Daoy (cell line): ENCODE results near the gene MBD5. TPM values are rescaled to one million over a fixed set of nuclear protein-coding genes. Genes with fewer than 3 reads are reported as not detected.

Experiments
- DNase-seq: peaks from one replicate; pipeline ENCODE4 v3.0.0-alpha.2; 2015; ENCODE audit warnings: low read depth
- total RNA-seq: library from RNA; depleted of rRNA; stranded (reverse); fragments of >200 nt; shearing (Covaris generic); gene quantifications from 2 replicates; pipeline ENCODE4 v1.2.3, GENCODE V29; 2014

The MBD5 gene
- total RNA-seq, 1 experiment from 2014 or later = 5.1 TPM

DNA sequence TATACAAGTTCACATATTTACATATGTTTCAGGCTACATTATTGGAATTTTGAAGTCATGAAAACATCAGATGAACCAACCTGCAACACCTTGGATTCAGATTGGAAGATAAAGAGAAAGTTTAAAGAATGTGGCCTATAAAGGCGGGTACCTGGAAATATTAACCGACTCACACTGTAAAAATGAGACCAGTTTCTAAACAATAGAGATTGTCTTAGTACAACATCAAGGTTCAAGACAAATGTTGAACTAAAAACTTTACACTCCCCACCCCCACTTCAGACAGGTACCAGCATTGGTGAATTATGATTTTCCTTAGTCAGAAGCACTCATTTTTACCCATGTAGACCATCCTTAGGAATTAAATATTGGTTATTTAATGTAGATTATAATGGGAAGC, 437.3 kb downstream of the MBD5 start:
- DNase-seq = no peak

DNA sequence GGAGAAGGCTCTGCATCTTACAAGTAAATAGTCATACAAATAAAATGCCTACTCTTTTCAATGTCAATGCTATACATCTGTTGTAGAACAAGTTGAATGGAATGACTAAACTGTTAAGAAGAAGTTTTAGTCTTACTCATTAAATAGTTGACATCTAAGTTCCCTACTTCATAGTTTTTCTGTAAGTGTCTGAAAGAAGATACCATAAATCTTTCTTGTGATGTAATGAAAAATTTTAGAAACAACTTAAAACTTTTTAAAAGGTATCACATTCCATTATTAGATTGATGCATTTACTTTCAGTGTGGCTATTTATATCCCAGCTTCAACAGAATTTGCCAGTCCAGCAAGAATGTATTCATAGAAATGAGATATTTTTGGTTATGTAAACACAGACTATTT, 438.5 kb downstream of the MBD5 start:
- DNase-seq = no peak

DNA sequence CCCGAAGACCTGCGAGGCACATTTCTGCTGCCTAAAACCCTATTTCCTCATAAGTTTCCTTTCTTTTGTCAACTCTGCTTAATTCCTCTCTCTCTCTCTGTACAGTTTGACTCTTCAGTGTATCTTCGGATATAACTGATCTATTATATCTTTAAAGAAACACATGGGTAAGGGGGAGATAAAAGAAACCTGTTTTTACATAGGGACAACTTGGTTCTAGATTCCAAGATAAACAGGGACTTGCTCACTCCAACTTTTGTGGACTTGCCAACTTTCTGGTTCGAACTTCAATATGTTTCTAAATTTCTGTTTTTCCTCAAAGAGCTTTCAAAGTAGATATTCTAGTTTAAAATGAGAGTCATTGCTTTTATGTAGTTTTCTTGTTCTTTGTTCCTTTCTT, 441.0 kb downstream of the MBD5 start:
- DNase-seq = no peak

DNA sequence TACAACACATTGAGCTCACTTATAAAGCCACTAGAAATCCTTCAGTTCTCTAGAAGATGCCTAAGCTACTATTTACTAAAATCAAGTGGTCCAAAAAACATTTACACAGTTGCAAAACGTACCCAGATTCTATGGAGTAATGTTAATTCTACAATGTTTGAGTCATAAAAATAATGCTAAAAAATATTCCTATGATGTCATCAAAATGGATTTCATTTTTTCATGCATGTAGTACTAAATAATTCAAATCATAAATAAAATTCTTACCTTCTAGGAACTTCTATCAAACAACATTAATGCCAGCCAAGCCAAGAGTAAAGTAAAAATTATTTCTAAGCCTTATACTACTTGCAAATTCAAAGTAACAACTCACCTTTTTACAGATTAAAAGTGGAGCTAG, 454.7 kb downstream of the MBD5 start:
- DNase-seq = no peak

DNA sequence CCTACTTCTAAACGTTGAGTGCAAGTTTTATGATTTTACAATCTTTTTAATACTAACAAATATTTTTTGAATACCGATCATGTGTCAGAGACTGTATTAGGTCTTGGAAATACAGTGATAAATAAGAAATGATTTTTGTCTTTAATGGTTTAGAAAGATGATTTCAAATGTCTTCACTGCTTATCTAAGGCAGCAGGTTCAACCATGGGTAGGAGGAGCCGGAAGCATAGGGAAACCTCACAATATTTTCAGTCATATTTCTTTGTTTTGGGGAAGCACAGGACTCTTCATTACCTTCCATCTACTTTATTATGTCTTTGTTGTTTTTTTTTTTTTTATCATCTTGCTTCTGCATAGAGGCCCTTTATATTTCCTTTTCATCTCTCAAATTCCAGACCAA, 458.5 kb downstream of the MBD5 start:
- DNase-seq = no peak

DNA sequence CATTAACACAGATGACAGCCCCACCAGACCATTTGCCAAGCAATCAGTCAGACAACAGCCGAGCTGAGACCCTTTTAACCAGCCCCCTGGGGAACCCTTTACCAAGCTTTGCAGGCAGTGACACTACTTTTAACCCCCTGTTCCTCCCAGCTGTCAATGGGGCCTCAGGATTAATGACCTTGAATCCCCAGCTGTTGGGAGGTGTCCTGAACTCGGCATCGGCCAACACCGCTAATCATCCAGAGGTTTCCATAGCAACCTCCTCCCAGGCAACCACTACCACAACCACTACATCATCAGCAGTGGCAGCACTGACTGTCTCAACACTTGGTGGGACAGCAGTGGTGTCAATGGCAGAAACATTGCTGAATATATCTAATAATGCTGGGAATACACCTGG, 462.8 kb downstream of the MBD5 start:
- no peak for DNase-seq

DNA sequence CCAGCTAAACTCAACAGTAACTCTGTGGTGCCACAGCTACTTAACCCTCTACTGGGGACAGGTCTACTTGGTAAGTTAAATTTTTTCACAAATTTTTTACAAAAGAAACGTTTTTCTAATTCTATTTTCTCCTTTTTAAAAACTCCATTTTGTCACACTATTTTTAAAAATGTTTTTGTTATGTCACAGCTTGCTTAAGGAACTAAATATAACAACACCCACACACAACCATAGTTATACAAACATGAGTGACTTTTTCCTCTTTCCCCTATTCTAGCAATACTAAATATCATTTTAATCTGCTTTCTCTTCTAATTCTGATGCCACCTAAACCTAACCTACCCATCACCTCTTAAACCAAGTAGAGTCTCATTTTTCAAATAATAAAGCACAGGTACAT, 463.2 kb downstream of the MBD5 start:
- no peak for DNase-seq

DNA sequence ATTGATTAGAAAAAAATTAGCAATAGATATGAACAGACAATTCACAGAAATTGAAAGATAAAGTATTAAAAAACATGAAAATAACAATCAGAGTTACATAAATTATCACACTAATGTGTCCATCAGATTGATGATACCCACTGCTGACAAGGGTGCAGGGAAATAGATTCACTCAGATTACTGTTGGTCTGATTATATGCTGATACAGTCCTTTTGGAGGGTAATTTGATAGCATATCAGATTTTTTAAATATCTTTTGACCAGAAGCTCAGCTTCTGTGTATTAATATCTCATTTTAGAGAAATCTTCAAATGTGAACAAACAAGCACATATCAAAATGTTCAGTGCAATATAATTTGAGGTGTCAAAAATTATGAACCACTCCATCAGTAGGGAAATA, 465.8 kb downstream of the MBD5 start:
- no peak for DNase-seq

DNA sequence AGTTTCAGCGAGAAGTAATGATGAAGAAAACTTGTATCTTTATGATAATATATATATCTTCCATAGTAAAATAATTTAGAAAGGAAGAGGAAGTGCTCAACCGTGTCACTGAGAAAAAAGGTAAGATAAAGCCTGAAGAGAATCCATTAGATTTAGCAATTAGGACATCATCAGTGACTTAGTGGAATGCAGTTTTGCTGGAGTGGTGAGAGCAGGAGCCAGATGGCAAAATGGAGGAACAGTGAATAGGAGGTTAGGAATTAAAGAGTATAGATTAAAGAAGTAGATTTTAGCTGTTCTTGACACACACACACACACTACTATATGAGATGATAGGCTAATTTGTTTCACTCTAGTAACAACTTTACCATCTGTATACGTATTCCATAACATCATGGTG, 466.5 kb downstream of the MBD5 start:
- no peak for DNase-seq

DNA sequence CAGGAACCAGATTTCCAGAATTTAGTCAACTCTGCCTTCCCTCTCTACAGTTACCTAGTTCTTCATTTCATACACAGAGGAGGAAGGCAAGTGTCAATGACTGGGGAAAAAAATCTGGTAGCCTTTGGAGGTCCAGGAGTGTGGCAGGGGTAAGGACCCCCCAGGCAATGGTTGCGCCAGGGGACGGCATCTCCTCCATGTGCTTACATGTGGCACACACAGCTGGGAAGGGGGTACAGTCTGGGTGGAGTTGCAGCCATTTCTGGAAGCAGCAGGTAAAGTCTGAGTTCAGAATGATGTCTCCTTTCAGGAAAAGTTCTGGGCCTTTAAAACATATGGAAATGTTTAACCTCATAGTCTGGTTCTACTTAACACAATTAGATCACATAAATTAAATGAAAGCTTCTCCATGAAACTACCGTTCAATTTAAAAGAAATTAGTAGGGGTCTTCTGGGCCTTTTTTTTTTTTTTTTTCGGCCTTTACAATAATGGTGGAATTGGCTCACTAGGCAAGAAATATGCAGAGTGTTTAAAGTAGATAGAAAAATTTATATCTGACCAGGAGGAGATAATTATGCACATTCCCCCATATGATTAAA, 470.0 kb downstream of the MBD5 start:
- no peak for DNase-seq

DNA sequence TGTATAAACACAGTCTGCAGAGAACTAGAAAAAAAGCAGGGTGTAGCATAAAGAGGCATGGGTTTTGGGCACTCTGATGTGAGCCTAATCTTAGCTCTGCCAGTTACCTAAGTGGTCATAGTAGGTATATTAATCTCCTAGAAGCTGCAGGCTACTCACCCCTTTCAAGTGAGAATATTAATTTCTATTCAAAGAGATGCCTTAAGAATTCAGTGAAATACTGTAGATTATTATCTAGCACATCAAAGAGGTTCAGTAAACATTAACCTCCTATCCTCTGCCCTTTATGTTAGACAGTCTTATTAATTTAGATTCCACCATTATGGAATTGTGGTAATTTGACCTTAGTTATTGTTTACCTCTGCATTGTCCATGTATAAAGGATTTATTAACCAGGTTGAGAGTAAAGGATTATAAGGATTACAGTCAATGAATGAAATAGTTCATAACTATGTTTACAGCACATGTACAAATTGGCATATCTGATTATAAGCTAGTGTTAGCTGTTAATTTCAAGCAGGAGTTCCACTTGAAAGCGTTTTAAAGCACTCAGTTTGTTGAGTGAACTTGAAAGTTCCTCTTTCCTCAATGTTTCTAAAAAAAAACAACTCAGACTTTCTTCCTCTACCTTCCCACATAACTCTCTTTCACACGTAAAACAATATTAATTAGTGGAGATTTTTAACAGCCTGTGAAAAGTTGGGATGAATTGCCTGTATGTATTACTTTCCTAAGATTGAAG, 473.1 kb downstream of the MBD5 start:
- DNase-seq = no peak

DNA sequence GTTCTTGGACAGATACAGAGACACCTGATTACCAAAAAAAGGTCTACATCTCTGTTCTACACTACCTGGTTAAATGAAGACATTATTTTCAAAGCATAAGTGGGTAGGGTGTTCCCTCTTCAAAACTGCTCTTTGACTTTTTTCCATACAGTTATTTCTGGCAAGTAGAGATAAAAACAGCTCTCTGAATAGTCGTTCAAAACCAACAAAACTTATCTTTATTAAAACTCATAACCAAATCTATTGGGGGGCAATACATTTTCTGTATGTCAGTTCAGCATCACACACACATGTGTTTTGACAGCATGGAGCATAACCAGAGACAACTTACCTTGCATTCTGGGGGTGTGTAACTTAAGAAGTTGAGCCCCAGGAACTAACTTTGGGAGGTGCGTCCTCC, 474.7 kb downstream of the MBD5 start:
- DNase-seq = no peak

DNA sequence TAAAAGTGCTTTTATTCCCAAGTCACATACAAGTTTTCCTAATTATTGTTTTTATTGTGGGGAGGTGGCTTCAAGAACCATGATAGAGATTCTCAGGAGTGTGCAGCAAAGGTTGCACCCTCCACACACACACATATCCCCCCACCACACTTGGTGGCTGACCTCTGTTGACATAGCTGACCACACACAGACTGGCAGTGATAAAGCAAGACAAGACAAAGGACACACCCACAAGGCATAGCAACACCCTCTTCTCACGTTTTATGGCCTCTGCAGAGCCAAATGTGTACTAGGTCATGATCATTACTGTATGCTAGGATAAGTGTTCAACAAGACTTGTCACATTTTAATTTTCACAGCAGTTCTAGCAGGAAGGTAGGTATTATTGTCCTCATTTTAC, 480.7 kb downstream of the MBD5 start:
- no peak for DNase-seq

DNA sequence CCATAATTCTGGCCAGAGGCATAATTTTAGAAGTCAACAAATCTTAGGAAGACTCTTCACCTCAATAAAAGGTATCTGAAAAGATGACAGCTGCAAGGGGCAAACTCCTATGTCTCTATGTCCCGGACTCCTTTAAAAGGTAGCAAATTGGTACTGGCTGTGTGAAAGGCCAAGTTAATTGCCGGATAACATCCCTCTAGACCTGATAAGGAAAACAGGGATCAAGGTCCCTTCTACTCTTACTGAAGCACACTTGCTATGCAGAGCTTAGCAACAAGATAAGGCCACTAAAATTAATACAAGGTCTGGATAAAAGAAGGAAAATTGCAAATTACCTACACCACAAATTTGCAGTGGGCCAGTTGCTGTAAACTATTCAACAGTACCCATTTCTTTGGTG, 482.6 kb downstream of the MBD5 start:
- DNase-seq = no peak

DNA sequence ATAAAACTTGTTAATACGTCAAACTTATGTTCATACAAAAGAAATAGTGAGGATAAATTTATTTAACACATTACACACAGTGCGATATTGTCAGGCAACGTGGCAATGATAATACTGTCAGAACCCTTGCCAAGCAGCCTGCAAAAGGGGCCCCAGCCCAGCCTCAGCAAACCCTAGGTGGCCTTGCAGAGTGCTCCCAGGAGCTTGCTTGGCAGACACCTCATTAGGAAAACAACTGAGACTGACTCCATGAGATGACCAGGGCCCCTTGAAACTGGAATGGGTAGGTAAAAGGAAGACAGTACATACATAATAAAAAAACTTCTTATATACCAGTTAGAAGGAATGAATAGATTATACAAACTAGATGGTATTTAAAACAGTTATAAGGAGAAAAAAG, 487.1 kb downstream of the MBD5 start:
- no peak for DNase-seq

DNA sequence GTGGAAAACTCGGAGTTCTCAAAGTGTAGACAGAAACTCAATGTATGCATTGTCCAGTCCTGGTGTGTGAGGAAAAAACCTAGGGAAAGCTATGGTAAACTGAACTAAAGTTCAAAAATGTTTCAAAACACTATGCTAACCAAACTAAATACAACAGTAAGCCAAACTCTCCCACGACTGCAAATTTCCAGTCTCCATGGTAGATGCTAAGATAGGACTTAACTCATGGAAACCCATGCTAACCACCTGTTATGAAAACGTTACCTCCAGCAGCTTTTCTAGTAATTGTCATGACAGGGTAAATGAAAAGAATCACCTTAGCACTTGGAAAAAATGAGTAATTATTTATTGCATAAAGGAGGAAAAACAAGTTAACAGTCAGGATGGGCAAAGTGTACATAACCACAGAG, 488.0 kb downstream of the MBD5 start:
- no peak for DNase-seq

DNA sequence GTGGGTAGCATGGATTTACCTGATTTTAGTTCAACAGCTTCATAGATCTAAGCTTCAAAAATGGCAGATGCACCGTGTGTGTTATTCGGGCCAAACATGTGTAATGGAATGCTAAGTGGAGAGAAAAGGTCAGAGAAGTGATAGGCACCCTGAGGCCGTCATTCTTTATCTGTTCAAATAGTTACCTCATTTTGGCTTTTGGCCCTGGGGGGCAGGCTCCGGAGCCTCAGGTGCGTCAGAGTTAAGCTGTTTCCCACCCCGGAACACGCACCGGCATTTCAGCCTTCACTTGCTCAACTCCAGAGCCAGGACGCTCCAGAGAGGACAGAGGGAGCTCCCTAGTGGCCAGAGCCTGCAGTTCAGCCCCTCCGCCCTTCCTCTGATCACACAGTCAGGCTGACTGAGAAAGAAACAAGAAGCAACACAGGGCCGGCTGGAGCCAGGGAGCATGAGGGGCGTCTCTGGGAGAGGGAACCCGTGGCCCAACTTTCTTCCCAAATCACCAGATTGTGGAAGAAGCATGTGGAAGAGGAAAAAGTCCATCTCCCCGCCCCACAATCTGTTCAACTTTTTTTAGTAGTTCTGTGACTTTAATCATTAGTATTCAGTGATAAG, 488.5 kb downstream of the MBD5 start:
- DNase-seq = peak; percentile 86

DNA sequence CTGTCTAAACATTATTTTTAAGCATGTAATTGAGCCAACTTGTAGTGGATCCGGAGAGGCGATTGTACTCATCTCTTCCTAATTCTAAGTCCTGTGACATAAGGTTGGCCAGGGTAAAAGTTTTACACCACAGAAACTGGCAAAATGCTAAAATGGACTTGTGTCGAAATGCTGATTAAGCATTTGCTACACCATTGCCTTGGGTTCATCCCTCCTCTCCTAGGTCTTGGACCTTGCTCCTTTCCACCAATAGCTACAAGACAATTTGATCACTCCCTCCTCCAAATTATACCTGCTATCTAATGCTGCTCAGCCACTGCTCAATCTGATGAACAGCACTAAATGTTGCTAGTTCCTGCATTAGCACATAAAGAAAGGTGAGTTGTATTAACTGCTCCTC, 491.0 kb downstream of the MBD5 start:
- DNase-seq = no peak

DNA sequence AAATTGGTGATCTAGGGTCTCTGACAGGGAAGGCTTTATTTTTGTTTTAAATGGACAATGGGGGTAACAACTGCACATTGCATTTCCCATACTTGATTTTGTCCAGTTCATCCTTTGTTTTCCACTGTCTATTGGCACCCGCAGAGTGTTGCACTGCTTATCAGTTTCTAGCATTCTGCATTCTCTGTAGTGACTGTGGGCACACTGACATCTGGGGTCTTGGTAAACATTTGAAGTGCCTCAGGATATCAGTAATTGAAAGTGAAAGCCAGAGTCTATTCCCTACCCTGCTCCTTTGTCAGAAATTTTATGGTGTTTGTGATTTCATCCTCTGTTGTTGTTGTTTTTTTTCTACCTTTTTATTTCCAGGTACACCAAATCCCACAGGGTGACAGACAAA, 491.6 kb downstream of the MBD5 start:
- no peak for DNase-seq

DNA sequence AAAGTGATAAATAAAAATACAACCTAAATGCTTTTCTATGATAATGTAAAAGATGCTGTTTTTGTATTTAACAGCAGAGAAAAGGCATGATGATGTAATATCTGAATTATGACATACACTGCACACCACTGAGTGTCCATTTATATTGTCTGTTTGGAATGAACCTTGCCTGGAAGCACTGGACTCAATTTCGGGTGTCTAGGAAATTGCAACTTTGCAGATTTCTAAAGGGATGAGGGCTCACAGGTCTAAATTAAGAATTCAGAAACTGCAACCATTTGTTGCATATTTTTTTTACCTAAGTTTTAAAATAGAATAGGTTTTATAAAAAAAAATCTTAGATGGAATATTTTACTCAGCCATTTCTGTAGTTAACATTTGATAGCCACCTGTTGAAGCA, 492.5 kb downstream of the MBD5 start:
- DNase-seq = no peak

DNA sequence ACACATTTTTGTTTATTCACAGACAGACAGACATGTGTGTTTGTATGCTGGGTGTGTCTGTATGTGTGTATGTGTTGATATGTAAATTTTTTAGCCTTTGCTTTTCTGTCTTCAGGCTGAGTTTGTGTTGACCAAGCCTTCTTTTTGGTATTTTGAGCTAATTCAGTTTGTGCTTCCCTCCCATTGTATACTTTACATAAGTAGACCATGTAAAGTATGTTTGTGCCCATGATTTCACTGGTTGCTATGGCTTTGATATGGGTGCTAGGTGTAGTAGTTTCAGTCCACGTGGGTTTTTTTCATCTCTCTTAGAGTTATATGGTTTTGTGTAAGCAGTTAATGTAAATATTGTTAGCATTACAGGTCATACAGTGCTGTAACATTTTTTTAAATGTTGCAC, 494.2 kb downstream of the MBD5 start:
- DNase-seq = no peak

DNA sequence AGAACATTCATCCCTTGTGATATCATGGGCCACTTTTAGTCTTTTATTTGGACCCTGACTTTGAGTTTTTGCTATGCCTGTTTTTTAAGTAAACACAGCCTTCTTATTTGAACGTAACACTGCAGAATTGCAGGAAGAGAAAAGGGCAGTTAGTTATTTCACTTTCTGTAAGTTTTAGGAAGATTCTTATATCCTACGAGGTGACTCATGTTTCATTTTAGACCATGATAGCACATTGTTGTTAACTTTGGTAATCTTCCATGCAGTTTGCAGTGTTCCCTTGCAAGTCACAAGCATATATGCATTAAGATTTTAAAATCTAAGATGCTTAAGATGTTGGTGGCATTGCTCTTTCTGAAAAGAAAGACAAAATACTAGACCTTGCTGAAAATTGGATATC, 495.1 kb downstream of the MBD5 start:
- DNase-seq = no peak

DNA sequence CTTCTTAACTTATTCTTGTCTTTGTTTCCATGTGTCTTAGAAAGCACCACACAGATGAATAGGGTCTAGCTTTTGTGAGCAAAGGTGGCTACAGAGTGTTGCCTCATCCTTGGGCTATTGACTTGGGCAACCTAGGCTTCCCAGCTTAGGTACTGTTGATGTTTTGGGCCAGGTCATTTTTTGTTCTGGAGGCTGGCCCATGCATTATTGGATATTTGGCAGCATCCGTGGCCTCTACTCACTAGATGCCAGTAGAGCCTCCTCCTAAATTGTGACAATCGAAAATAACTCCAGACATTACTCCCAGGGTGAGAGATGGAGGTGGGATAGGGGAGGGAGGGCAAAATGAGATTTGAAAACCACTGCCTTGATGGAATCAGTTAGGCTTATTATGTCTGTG, 496.4 kb downstream of the MBD5 start:
- DNase-seq = no peak

DNA sequence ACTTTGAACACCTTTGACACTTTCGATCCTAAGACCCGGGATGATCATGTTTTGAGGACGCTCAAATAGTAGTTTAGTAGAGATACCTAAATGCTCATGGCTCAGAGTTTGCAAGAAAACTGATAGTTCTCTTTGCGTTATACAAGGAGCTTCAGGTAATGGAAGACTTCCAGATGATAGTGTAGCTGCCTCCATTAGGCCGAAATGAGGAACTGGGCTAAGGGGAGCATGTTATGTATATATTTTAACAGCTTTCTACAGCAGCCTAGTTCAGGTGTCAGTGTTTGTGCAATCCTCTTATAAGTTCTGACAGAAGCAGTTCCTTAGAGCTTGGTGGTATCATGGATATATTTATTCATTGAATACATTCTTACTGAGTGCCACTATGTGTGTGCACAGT, 496.9 kb downstream of the MBD5 start:
- DNase-seq = no peak
